ENCODE measurements around the gene PALD1.

DNA sequence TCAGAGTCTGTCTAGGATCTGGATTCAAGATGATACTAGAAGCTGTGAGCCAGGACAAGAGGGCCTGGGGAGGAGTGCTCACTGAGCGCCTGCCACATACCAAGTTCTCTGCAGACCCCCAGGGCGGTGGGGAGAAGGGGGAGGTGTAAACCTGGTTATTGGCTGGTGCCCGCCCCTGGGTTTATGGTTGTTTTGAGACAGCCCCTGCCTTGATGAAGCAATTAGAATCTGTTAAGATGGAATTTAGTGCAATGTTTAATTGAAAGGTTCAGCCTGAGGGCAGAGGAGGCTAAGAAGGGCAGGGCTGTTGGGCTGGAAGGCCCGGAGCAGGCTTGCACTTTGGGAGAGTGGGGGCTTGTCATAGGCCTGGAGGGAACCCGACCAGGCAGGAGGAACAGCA lies 81.3 kb downstream of the PALD1 start:
- TF ChIP-seq CTCF (IDR thresholded peaks at IDR 0.05) (no peak), POLR2A (IDR thresholded peaks at IDR 0.05) (no peak)

Measured in testis (tissue), 2 donors.